ENCODE results near the gene MED26.

DNA sequence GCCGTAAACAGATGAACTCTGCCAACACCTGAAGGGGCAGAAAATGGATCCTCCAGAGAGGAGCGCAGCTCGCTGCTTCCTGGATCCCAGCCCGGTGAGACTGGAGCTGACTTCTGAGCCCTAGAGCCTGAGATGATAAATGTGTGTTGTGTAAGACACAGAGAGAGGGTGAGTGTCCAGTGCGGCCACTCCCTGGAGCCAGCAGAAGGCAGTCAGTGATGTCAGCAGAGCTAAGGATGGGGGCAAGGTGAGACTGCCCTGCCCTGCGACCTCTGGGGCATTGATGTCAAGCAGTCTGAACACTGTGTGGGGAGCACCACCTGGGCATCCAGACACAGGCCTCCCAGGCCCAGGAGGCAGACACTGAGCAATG lies 46.0 kb downstream of the MED26 start:
- TF ChIP-seq POLR2A (IDR thresholded peaks at IDR 0.05) = no peak
- TF ChIP-seq, protein P1, sequence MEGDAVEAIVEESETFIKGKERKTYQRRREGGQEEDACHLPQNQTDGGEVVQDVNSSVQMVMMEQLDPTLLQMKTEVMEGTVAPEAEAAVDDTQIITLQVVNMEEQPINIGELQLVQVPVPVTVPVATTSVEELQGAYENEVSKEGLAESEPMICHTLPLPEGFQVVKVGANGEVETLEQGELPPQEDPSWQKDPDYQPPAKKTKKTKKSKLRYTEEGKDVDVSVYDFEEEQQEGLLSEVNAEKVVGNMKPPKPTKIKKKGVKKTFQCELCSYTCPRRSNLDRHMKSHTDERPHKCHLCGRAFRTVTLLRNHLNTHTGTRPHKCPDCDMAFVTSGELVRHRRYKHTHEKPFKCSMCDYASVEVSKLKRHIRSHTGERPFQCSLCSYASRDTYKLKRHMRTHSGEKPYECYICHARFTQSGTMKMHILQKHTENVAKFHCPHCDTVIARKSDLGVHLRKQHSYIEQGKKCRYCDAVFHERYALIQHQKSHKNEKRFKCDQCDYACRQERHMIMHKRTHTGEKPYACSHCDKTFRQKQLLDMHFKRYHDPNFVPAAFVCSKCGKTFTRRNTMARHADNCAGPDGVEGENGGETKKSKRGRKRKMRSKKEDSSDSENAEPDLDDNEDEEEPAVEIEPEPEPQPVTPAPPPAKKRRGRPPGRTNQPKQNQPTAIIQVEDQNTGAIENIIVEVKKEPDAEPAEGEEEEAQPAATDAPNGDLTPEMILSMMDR (IDR thresholded peaks at IDR 0.05) = no peak
